Measurements from ENCODE around the gene FBRS.
"Not testable (repeated sequence)": the region's sequence is repeated elsewhere in the genome, so short reads cannot be mapped to it uniquely, and the experiment has no call there.

Gene FBRS

GRCh38 chr16:30633526-30633925 lies 24.7 kb upstream of the FBRS start:
- FAIRE-seq: no peak
- TF ChIP-seq CTCF (IDR thresholded peaks at IDR 0.05; ENCODE audit: insufficient read depth, missing control alignments): no peak

GRCh38 chr16:30636599-30636998 lies 21.6 kb upstream of the FBRS start:
- FAIRE-seq (no peak), DNase-seq (ENCODE audit: insufficient read length, low spot score) (no peak)
- TF ChIP-seq CTCF (IDR thresholded peaks at IDR 0.05; ENCODE audit: insufficient read depth, missing control alignments): no peak

More at GRCh38 chr16:30633526-30633925, 24.7 kb upstream of the FBRS start:
- no peak for DNase-seq (ENCODE audit: insufficient read length, low spot score)

GRCh38 chr16:30637139-30637538 lies 21.1 kb upstream of the FBRS start:
- DNase-seq (ENCODE audit: insufficient read length, low spot score); FAIRE-seq: not testable (repeated sequence)

- TF ChIP-seq CTCF (IDR thresholded peaks at IDR 0.05; ENCODE audit: insufficient read depth, missing control alignments): peak; percentile 69
- no peak for DNase-seq (ENCODE audit: insufficient read length, low spot score)
- FAIRE-seq: no peak
Measured at GRCh38 chr16:30637944-30638343, 20.3 kb upstream of the FBRS start.

- FAIRE-seq (no peak), DNase-seq (ENCODE audit: insufficient read length, low spot score) (no peak)
- no peak for TF ChIP-seq CTCF (IDR thresholded peaks at IDR 0.05; ENCODE audit: insufficient read depth, missing control alignments)
Measured at GRCh38 chr16:30641378-30641982, 16.8 kb upstream of the FBRS start.

GRCh38 chr16:30644334-30644830 lies 13.8 kb upstream of the FBRS start:
- TF ChIP-seq CTCF (IDR thresholded peaks at IDR 0.05; ENCODE audit: insufficient read depth, missing control alignments): no peak
- FAIRE-seq: no peak
- no peak for DNase-seq (ENCODE audit: insufficient read length, low spot score)

GRCh38 chr16:30645727-30646126 lies 12.5 kb upstream of the FBRS start:
- DNase-seq (ENCODE audit: insufficient read length, low spot score) (no peak), FAIRE-seq (no peak)
- TF ChIP-seq CTCF (IDR thresholded peaks at IDR 0.05; ENCODE audit: insufficient read depth, missing control alignments): no peak

GRCh38 chr16:30647274-30647571 lies 11.0 kb upstream of the FBRS start:
- TF ChIP-seq CTCF (IDR thresholded peaks at IDR 0.05; ENCODE audit: insufficient read depth, missing control alignments): no peak
- FAIRE-seq: no peak
- no peak for DNase-seq (ENCODE audit: insufficient read length, low spot score)

All from D721Med (cell line).